ENCODE measurements around the gene ARHGEF4.

ARHGEF4 gene

GRCh38 chr2:131035112-131035825, 198.6 kb downstream of the ARHGEF4 start:
- no peak for TF ChIP-seq CTCF (IDR thresholded peaks at IDR 0.05; ENCODE audit: extremely low read depth, missing control alignments)
- no peak for DNase-seq (ENCODE audit: low spot score)

- no peak for DNase-seq (ENCODE audit: low spot score)
- no peak for TF ChIP-seq CTCF (IDR thresholded peaks at IDR 0.05; ENCODE audit: extremely low read depth, missing control alignments)
These were observed 199.1 kb downstream of the ARHGEF4 start for GRCh38 chr2:131035826-131036231.

GRCh38 chr2:131036269-131036668, 199.6 kb downstream of the ARHGEF4 start:
- DNase-seq (ENCODE audit: low spot score) = no peak

GRCh38 chr2:131036696-131037397, 200.1 kb downstream of the ARHGEF4 start:
- TF ChIP-seq CTCF (IDR thresholded peaks at IDR 0.05; ENCODE audit: extremely low read depth, missing control alignments) = no peak
- DNase-seq (ENCODE audit: low spot score) = no peak

More at GRCh38 chr2:131036269-131036668, 199.6 kb downstream of the ARHGEF4 start:
- no peak for TF ChIP-seq CTCF (IDR thresholded peaks at IDR 0.05; ENCODE audit: extremely low read depth, missing control alignments)

- TF ChIP-seq CTCF (IDR thresholded peaks at IDR 0.05; ENCODE audit: extremely low read depth, missing control alignments) = no peak
- no peak for DNase-seq (ENCODE audit: low spot score)
These were observed 200.9 kb downstream of the ARHGEF4 start for GRCh38 chr2:131037398-131038257.

- no peak for DNase-seq (ENCODE audit: low spot score)
- TF ChIP-seq CTCF (IDR thresholded peaks at IDR 0.05; ENCODE audit: extremely low read depth, missing control alignments) = no peak
These were observed 201.8 kb downstream of the ARHGEF4 start for GRCh38 chr2:131038258-131039100.

All from GM20000 (cell line).